ENCODE data around the gene PCDHB6. TPM values are rescaled to one million over a fixed set of nuclear protein-coding genes. Genes with fewer than 3 reads are reported as not detected.
"Not testable (repeated sequence)": the region's sequence is repeated elsewhere in the genome, so short reads cannot be mapped to it uniquely, and the experiment has no call there.

PCDHB6 gene
- total RNA-seq, 4 donors from 2014 or later: 1.0 to 2.0 (median 1.5) TPM

DNA sequence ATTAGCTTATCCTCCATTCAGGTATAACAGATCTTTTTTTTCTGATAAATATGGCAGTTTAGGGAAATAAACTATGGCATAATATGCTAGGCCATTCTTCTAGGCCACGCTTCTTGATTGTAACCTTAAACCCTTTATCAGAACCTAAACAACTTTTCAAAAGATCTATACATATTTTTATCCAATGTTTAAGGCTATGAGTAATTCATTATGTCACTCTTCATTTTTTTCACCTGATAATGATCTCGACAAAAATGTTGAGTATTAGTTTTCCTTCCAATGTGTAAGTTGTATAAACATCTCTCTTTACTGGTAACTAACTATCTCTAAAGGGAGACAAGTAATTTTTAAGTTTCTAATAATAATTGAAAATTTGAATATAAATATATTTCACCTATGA, 30.6 kb upstream of the PCDHB6 start:
- peaks cover 0 to 57% (median 1%) of the 10 kb centered on the region in 3 donors for H3K9me3 ChIP-seq
- H3K36me3 ChIP-seq: peaks cover 0 to 5% of the 10 kb centered on the region in 2 donors
- no peak overlapping the region for H3K4me3 ChIP-seq
- WGBS, 2 donors (ENCODE audit: low coverage in 1 of 2): 38 to 42% methylated on average over 2 of the region's 2 CpGs
- H3K27ac ChIP-seq: no peak overlapping the region
- TF ChIP-seq EP300 (IDR thresholded peaks at IDR 0.05): no peak
- TF ChIP-seq, protein P1, sequence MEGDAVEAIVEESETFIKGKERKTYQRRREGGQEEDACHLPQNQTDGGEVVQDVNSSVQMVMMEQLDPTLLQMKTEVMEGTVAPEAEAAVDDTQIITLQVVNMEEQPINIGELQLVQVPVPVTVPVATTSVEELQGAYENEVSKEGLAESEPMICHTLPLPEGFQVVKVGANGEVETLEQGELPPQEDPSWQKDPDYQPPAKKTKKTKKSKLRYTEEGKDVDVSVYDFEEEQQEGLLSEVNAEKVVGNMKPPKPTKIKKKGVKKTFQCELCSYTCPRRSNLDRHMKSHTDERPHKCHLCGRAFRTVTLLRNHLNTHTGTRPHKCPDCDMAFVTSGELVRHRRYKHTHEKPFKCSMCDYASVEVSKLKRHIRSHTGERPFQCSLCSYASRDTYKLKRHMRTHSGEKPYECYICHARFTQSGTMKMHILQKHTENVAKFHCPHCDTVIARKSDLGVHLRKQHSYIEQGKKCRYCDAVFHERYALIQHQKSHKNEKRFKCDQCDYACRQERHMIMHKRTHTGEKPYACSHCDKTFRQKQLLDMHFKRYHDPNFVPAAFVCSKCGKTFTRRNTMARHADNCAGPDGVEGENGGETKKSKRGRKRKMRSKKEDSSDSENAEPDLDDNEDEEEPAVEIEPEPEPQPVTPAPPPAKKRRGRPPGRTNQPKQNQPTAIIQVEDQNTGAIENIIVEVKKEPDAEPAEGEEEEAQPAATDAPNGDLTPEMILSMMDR (IDR thresholded peaks at IDR 0.05): no peak
- TF ChIP-seq POLR2AphosphoS5 (IDR thresholded peaks at IDR 0.05): no peak
- no peak for TF ChIP-seq POLR2A (IDR thresholded peaks at IDR 0.05)
- H3K4me1 ChIP-seq: no peaks in the 10 kb centered on the region
- H3K27me3 ChIP-seq: peaks cover 29% of the 10 kb centered on the region
- ATAC-seq: no peak

DNA sequence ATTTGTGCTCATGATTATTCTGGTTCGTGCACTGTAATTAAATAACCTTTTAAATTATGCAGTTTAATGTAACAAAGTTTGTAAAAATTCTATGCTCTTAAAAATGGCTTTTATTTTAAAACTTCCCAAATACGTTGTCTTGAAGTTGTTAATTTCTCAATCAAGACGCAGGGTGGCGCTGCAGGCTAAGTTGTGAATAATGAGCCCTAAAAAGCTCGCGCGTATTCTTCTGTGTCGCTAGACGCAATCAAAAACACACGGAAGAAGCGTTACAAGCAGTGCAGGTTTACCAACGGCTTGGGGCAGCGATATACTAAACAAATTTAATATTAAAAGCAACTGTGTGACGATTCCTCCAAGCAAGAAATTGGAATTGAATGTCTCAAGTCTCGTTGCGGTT, 28.3 kb upstream of the PCDHB6 start, which contains the start of gene PCDHB4:
PCDHB4 (plus strand) TSS at position 256 of the 400 bp plus-strand sequence. CDS start 181 bp downstream, outside the sequence.
- no peaks in the 10 kb centered on the region for H3K4me1 ChIP-seq

DNA sequence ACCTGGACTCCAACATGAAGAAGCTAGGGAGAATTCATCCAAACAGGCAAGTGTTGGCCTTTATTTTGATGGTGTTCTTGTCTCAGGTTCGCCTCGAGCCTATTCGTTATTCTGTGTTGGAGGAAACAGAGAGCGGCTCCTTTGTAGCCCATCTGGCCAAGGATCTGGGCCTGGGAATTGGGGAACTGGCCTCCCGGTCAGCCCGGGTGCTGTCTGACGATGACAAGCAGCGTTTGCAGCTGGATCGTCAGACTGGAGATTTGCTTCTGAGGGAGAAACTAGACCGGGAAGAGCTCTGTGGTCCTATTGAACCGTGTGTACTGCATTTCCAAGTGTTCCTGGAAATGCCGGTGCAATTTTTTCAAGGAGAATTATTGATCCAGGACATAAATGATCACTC, 27.9 kb upstream of the PCDHB6 start:
- TF ChIP-seq EP300 (IDR thresholded peaks at IDR 0.05): no peak
- TF ChIP-seq POLR2A (IDR thresholded peaks at IDR 0.05): no peak
- no peak for TF ChIP-seq POLR2AphosphoS5 (IDR thresholded peaks at IDR 0.05)
- TF ChIP-seq, protein P1 (IDR thresholded peaks at IDR 0.05): no peak
- no peaks in the 10 kb centered on the region for H3K4me1 ChIP-seq
- peaks cover 36% of the 10 kb centered on the region for H3K27me3 ChIP-seq
- peaks cover 0 to 5% of the 10 kb centered on the region in 2 donors for H3K36me3 ChIP-seq
- peak overlapping the region in 1 of 4 donors; percentile 20 for H3K27ac ChIP-seq
- ATAC-seq: no peak
- peaks cover 0 to 44% (median 1%) of the 10 kb centered on the region in 3 donors for H3K9me3 ChIP-seq
- WGBS, 2 donors (ENCODE audit: low coverage in 1 of 2): 75% methylated on average over 3 of the region's 12 CpGs; no CpG with 5 or more reads in 1 of the 2 donors
- H3K4me3 ChIP-seq: peak overlapping the region in 1 of 2 donors; percentile 45

More for the DNA sequence above, 28.3 kb upstream of the PCDHB6 start, which contains the start of gene PCDHB4:
- Histone ChIP-seq H3K4me3 (peak within 1 kb of the TSS in 1 of 2 donors; percentile 45), H3K27ac (peak within 1 kb of the TSS in 1 of 4 donors; percentile 20), H3K9me3 (peaks cover 0 to 44% (median 1%) of the 10 kb centered on the region in 3 donors), H3K36me3 (peaks cover 0 to 5% of the 10 kb centered on the region in 2 donors), H3K27me3 (peaks cover 36% of the 10 kb centered on the region)
- ATAC-seq: no peak
- TF ChIP-seq, protein P1 (IDR thresholded peaks at IDR 0.05): peak in 2 of 4 experiments; percentile 33 to 36
- TF ChIP-seq EP300 (IDR thresholded peaks at IDR 0.05) (no peak), POLR2A (IDR thresholded peaks at IDR 0.05) (no peak)
- WGBS, 2 donors (ENCODE audit: low coverage in 1 of 2): 7 to 18% methylated on average over 4 to 16 of the region's 16 CpGs

DNA sequence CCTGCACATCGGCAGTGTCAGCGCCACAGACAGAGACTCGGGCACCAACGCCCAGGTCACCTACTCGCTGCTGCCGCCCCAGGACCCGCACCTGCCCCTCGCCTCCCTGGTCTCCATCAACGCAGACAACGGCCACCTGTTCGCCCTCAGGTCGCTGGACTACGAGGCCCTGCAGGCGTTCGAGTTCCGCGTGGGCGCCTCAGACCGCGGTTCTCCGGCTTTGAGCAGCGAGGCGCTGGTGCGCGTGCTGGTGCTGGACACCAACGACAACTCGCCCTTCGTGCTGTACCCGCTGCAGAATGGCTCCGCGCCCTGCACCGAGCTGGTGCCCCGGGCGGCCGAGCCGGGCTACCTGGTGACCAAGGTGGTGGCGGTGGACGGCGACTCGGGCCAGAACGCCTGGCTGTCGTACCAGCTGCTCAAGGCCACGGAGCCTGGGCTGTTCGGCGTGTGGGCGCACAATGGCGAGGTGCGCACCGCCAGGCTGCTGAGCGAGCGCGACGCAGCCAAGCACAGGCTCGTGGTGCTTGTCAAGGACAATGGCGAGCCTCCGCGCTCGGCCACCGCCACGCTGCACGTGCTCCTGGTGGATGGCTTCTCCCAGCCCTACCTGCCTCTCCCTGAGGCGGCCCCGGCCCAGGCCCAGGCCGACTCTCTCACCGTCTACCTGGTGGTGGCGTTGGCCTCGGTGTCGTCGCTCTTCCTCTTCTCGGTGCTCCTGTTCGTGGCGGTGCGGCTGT, 26.3 kb upstream of the PCDHB6 start:
- not testable (repeated sequence) for H3K36me3 ChIP-seq, H3K4me3 ChIP-seq, H3K27ac ChIP-seq, ATAC-seq, H3K4me1 ChIP-seq
- Histone ChIP-seq H3K9me3 (peaks cover 0 to 49% (median 1%) of the 10 kb centered on the region in 3 donors), H3K27me3 (peaks cover 36% of the 10 kb centered on the region)
- 60% methylated on average over 1 of the region's 73 CpGs; no CpG with 5 or more reads in 1 of the 2 donors for WGBS, 2 donors (ENCODE audit: low coverage in 1 of 2)

DNA sequence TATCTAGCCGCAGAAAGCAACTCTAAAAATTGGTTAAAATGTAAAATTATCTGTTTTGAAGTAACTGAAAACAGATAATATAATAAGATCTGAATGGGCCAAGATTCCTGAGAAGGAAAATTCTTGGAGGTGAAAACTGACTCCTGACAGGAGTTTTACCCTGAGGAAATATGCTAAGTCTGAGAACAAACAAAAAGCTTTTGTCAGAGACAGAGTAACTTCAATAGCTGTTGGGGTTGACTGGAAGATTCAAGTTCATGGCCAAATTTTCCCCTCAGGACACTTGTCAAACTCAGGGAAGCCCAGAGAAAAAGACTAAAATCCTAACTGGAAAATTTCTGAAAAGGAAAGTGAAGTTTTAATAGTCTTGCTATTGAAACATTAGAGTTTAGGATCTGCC, 22.6 kb upstream of the PCDHB6 start:
- TF ChIP-seq POLR2A (IDR thresholded peaks at IDR 0.05) (no peak), EP300 (IDR thresholded peaks at IDR 0.05) (no peak), POLR2AphosphoS5 (IDR thresholded peaks at IDR 0.05) (no peak)
- TF ChIP-seq, protein P1 (IDR thresholded peaks at IDR 0.05): no peak
- peaks cover 0 to 59% (median 0%) of the 10 kb centered on the region in 3 donors for H3K9me3 ChIP-seq
- H3K27me3 ChIP-seq: peaks cover 25% of the 10 kb centered on the region
- ATAC-seq: no peak
- WGBS, 2 donors (ENCODE audit: low coverage in 1 of 2): 83 to 93% methylated on average over 1 of the region's 1 CpG
- no peak overlapping the region for H3K4me3 ChIP-seq
- no peak overlapping the region for H3K27ac ChIP-seq
- H3K36me3 ChIP-seq: peaks cover 0 to 5% of the 10 kb centered on the region in 2 donors
- no peaks in the 10 kb centered on the region for H3K4me1 ChIP-seq

Measured in gastroesophageal sphincter (tissue), 4 donors.